ENCODE results near the gene NAPA. TPM values are rescaled to one million over a fixed set of nuclear protein-coding genes. Genes with fewer than 3 reads are reported as not detected.

Gene NAPA
- total and polyA plus RNA-seq, 2 experiments from 2014 or later = 62.5 to 173 TPM

DNA sequence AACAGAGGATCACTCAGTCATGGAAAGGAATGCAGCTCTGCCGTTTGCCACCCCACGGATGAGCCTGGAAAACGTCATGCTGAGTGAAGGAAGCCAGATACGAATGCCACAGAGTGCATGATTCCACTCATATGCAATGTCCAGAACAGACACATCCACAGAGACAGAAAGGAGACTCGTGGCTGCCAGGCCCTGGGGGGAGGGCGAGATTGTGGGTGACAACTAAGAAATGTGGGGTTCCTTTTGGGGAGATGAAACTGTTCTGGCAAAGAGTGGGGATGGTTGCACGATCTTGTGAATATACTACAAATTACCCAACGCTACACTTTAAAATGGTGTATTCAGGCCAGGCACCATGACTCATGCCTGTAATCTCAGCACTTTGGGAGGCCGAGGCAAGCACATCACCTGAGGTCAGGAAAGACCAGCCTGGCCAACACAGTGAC is 27.2 kb upstream of the NAPA start:
- DNase-seq (ENCODE audit: low read depth in 1 of 2, low spot score in 1 of 2) = peak; percentile 72 to 79
- no peak overlapping the region for H3K4me3 ChIP-seq
- H3K4me1 ChIP-seq (ENCODE audit: low read depth) = peaks cover 10% of the 10 kb centered on the region
- TF ChIP-seq CTCF (IDR thresholded peaks at IDR 0.05; ENCODE audit: low read depth, low read length) = no peak
- no peaks in the 10 kb centered on the region for H3K9me3 ChIP-seq (ENCODE audit: low read depth)
- no peaks in the 10 kb centered on the region for H3K27me3 ChIP-seq
- H3K27ac ChIP-seq = peak overlapping the region; percentile 90
- no peaks in the 10 kb centered on the region for H3K36me3 ChIP-seq

DNA sequence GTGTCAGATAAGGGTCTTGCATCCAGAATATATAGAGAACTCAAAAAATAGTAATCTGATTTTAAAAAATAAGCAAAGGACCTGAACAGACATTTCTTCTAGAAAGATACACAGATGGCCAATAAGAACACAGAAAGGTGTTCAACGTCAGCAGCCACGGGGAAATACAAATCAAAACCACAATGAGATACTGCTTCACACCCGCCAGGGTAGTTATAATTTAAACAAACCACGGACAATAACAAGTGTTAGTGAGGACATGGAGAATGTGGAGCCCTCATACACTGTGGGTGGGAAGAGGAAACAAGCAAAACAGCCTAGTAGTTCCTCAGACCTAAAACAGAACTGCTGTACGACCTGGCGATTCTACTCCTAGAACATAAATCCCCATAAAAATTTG is 26.7 kb upstream of the NAPA start:
- Histone ChIP-seq H3K27ac (peak overlapping the region; percentile 90), H3K4me1 (ENCODE audit: low read depth) (peaks cover 10% of the 10 kb centered on the region), H3K9me3 (ENCODE audit: low read depth) (no peaks in the 10 kb centered on the region), H3K4me3 (no peak overlapping the region), H3K27me3 (no peaks in the 10 kb centered on the region), H3K36me3 (no peaks in the 10 kb centered on the region)
- DNase-seq (ENCODE audit: low read depth in 1 of 2, low spot score in 1 of 2) = peak; percentile 3 to 40
- no peak for TF ChIP-seq CTCF (IDR thresholded peaks at IDR 0.05; ENCODE audit: low read depth, low read length)

DNA sequence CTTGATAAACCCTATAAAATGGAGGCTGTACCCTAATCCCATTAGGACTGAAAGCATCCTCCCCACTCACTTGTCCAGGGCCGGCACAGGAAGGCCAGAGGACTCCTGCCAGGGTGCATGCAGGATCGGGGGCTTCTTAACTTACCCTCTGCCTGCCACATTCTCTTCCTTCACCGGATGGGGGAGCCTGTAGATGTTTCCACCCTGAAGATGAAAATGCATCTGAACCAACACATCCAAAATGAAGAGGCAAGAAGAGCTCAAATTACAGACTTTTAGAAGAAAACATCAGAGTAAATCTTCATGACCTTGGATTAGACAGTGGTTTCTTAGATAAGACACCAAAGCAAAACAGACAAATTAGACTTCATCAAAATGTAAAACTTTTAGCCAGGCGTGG is 25.9 kb upstream of the NAPA start:
- Histone ChIP-seq H3K9me3 (ENCODE audit: low read depth) (no peaks in the 10 kb centered on the region), H3K4me3 (no peak overlapping the region), H3K27me3 (no peaks in the 10 kb centered on the region), H3K36me3 (no peaks in the 10 kb centered on the region), H3K27ac (no peak overlapping the region), H3K4me1 (ENCODE audit: low read depth) (peaks cover 10% of the 10 kb centered on the region)
- TF ChIP-seq CTCF (IDR thresholded peaks at IDR 0.05; ENCODE audit: low read depth, low read length) = peak; percentile 50
- DNase-seq (ENCODE audit: low read depth in 1 of 2, low spot score in 1 of 2) = peak; percentile 35 to 65

DNA sequence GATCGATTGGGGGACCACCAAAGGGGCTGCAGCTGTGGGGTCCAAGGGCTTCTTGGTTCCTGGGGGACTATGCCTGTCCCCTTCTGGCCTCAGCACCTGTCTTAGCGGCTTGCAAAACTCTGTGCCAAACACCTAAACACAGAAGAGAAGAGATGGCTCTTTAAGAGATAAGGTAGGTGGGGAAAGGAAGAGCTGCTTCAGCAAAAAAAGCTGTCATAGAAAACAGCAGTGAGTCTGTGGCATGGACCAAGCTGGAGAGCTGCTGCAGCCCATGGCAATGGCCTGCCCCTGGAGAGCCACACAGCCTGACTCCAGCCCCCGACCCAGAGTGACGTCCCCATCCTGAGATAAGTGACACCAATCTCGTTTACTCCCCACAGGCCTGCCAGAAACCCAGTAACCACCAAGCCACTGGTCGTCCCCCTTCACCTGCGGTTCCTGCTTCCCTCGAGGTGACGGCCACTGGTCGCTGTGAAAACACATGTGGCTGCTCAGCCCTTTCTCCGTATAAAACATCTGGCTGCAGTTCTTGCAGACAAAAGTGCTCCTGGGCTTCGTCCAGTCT is 25.0 kb upstream of the NAPA start:
- peak in 1 of 2 donors; percentile 18 for DNase-seq (ENCODE audit: low read depth in 1 of 2, low spot score in 1 of 2)
- no peaks in the 10 kb centered on the region for H3K27me3 ChIP-seq
- H3K9me3 ChIP-seq (ENCODE audit: low read depth) = no peaks in the 10 kb centered on the region
- H3K27ac ChIP-seq = no peak overlapping the region
- no peak overlapping the region for H3K4me3 ChIP-seq
- TF ChIP-seq CTCF (IDR thresholded peaks at IDR 0.05; ENCODE audit: low read depth, low read length) = no peak
- H3K4me1 ChIP-seq (ENCODE audit: low read depth) = peaks cover 10% of the 10 kb centered on the region
- no peaks in the 10 kb centered on the region for H3K36me3 ChIP-seq

DNA sequence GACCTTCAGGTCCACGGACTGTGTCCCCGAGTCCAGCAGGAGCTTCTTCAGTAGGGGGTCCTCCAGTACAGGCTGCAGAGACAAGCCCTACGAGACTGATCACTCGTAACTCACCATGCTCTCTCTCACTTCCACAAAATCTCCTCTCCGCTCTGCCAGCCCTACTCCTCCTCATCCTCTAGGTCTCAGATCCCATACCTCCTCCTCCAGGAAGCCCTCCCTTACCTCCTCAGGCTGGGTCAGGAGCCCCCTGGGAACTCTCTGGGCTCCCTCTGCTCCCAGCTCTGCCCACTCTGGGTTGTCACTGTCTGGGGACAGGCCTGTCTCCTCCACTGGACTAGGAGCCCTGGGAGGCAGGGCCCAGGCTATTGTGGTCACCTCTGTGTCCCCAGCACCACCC is 23.9 kb upstream of the NAPA start:
- no peaks in the 10 kb centered on the region for H3K27me3 ChIP-seq
- H3K4me1 ChIP-seq (ENCODE audit: low read depth) = peaks cover 10% of the 10 kb centered on the region
- DNase-seq (ENCODE audit: low read depth in 1 of 2, low spot score in 1 of 2) = no peak
- no peak overlapping the region for H3K4me3 ChIP-seq
- H3K27ac ChIP-seq = no peak overlapping the region
- TF ChIP-seq CTCF (IDR thresholded peaks at IDR 0.05; ENCODE audit: low read depth, low read length) = no peak
- no peaks in the 10 kb centered on the region for H3K9me3 ChIP-seq (ENCODE audit: low read depth)
- no peaks in the 10 kb centered on the region for H3K36me3 ChIP-seq

Measured in cardiac muscle cell (in vitro differentiated cells and primary cell).